Stimulated activated CD4-positive, alpha-beta T cell treated with anti-CD3 and anti-CD28 coated beads, TNF-alpha, amount 100 ng/mL, for 1 hour (primary cell): ENCODE data around the gene TIGD3.

Experiments used
- DNase-seq, 3 donors: peaks; one replicate each; pipeline ENCODE4 v3.0.0-alpha.2; 2020; ENCODE audit warnings: low read depth in 3 of 3, low spot score in 1 of 3

Gene TIGD3

GRCh38 chr11:65389294-65389980 lies 34.9 kb downstream of the TIGD3 start:
- no peak for DNase-seq

GRCh38 chr11:65390099-65390941 lies 35.8 kb downstream of the TIGD3 start:
- no peak for DNase-seq

- DNase-seq = no peak
Measured at GRCh38 chr11:65390996-65391395, 36.4 kb downstream of the TIGD3 start.

- no peak for DNase-seq
Measured at GRCh38 chr11:65392186-65392829, 37.8 kb downstream of the TIGD3 start.

GRCh38 chr11:65392899-65393298 lies 38.3 kb downstream of the TIGD3 start:
- DNase-seq = no peak

- DNase-seq = no peak
Measured at GRCh38 chr11:65393513-65394079, 39.0 kb downstream of the TIGD3 start.

- DNase-seq = no peak
Measured at GRCh38 chr11:65394125-65394536, 39.6 kb downstream of the TIGD3 start.

GRCh38 chr11:65395961-65396530 lies 41.5 kb downstream of the TIGD3 start:
- no peak for DNase-seq

- no peak for DNase-seq
Measured at GRCh38 chr11:65396769-65397745, 42.5 kb downstream of the TIGD3 start.

- DNase-seq = no peak
Measured at GRCh38 chr11:65398362-65398910, 43.9 kb downstream of the TIGD3 start.

- no peak for DNase-seq
Measured at GRCh38 chr11:65399249-65399648, 44.7 kb downstream of the TIGD3 start.

GRCh38 chr11:65399845-65400244 lies 45.3 kb downstream of the TIGD3 start:
- DNase-seq = no peak

GRCh38 chr11:65400307-65401072 lies 45.9 kb downstream of the TIGD3 start:
- DNase-seq = no peak

- no peak for DNase-seq
Measured at GRCh38 chr11:65401073-65401802, 46.7 kb downstream of the TIGD3 start.

- DNase-seq = no peak
Measured at GRCh38 chr11:65401803-65402248, 47.3 kb downstream of the TIGD3 start.

- DNase-seq = no peak
Measured at GRCh38 chr11:65402790-65403189, 48.2 kb downstream of the TIGD3 start.

GRCh38 chr11:65403607-65404121 lies 49.1 kb downstream of the TIGD3 start:
- DNase-seq = no peak

GRCh38 chr11:65404210-65404609 lies 49.7 kb downstream of the TIGD3 start:
- DNase-seq = no peak
